NT2/D1 (cell line): ENCODE measurements around the gene TMEM119.

Source experiments
- DNase-seq: peaks from one replicate; pipeline ENCODE4 v3.0.0-alpha.2; 2011; ENCODE audit warnings: low read depth, low spot score
- H3K27me3 ChIP-seq: 2 replicates; pipeline ENCODE4 v1.6.0; 2011; ENCODE audit warnings: mild to moderate bottlenecking; ENCODE audit not compliant: insufficient read length, insufficient read depth
- H3K36me3 ChIP-seq: 2 replicates; pipeline ENCODE4 v1.6.1; 2011; ENCODE audit warnings: mild to moderate bottlenecking, low read length, mixed read lengths; ENCODE audit not compliant: insufficient read depth, insufficient read length
- H3K4me1 ChIP-seq: 2 replicates; pipeline ENCODE4 v1.5.1; 2011; ENCODE audit not compliant: insufficient read depth, insufficient read length
- H3K4me3 ChIP-seq: 2 replicates; pipeline ENCODE4 v1.5.1; 2011; ENCODE audit warnings: low read depth; ENCODE audit not compliant: insufficient read length
- H3K9ac ChIP-seq: 2 replicates; pipeline ENCODE4 v1.6.0; 2011; ENCODE audit warnings: low read depth; ENCODE audit not compliant: insufficient read length
- H3K9me3 ChIP-seq: 2 replicates; pipeline ENCODE4 v1.5.1; 2011; ENCODE audit warnings: mild to moderate bottlenecking, low read length; ENCODE audit not compliant: insufficient read depth
- SUZ12 ChIP-seq: IDR thresholded peaks from 2 replicates; pipeline ENCODE4 v1.6.1; 2011; ENCODE audit not compliant: insufficient read length, insufficient read depth; ENCODE audit errors: extremely low read depth
- YY1 ChIP-seq: IDR thresholded peaks from 2 replicates; pipeline ENCODE4 v1.6.1; 2011; ENCODE audit not compliant: insufficient read length, insufficient read depth
- ZNF274 ChIP-seq: IDR thresholded peaks from 2 replicates; pipeline ENCODE4 v1.6.1; 2011; ENCODE audit warnings: mild to moderate bottlenecking, low read depth, low read length

Gene TMEM119

GRCh38 chr12:108607981-108608600 lies 10.2 kb upstream of the TMEM119 start:
- Histone ChIP-seq H3K4me1 (peaks cover 21% of the 10 kb centered on the region), H3K36me3 (no peaks in the 10 kb centered on the region), H3K9me3 (no peaks in the 10 kb centered on the region), H3K9ac (no peak overlapping the region), H3K4me3 (no peak overlapping the region), H3K27me3 (no peaks in the 10 kb centered on the region)
- DNase-seq: no peak
- TF ChIP-seq ZNF274 (no peak), SUZ12 (no peak), YY1 (no peak)

GRCh38 chr12:108606492-108606891 lies 8.6 kb upstream of the TMEM119 start:
- Histone ChIP-seq H3K9ac (no peak overlapping the region), H3K27me3 (no peaks in the 10 kb centered on the region), H3K4me3 (no peak overlapping the region), H3K36me3 (no peaks in the 10 kb centered on the region), H3K4me1 (peaks cover 15% of the 10 kb centered on the region), H3K9me3 (no peaks in the 10 kb centered on the region)
- TF ChIP-seq ZNF274 (no peak), SUZ12 (no peak), YY1 (no peak)
- DNase-seq: no peak

- Histone ChIP-seq H3K9me3 (no peaks in the 10 kb centered on the region), H3K27me3 (no peaks in the 10 kb centered on the region), H3K4me3 (no peak overlapping the region), H3K36me3 (no peaks in the 10 kb centered on the region), H3K4me1 (peaks cover 15% of the 10 kb centered on the region), H3K9ac (no peak overlapping the region)
- TF ChIP-seq SUZ12 (no peak), ZNF274 (no peak), YY1 (no peak)
- no peak for DNase-seq
These were observed 8.0 kb upstream of the TMEM119 start for GRCh38 chr12:108605690-108606406.

- no peaks in the 10 kb centered on the region for H3K9me3 ChIP-seq
- no peak for DNase-seq
- TF ChIP-seq ZNF274 (no peak), SUZ12 (no peak), YY1 (no peak)
- H3K4me3 ChIP-seq: no peak overlapping the region
- no peak overlapping the region for H3K9ac ChIP-seq
- H3K27me3 ChIP-seq: no peaks in the 10 kb centered on the region
- no peaks in the 10 kb centered on the region for H3K36me3 ChIP-seq
- peaks cover 15% of the 10 kb centered on the region for H3K4me1 ChIP-seq
These were observed 7.3 kb upstream of the TMEM119 start for GRCh38 chr12:108605000-108605689.

- peaks cover 13% of the 10 kb centered on the region for H3K4me1 ChIP-seq
These were observed 6.5 kb upstream of the TMEM119 start for GRCh38 chr12:108604208-108604941.

GRCh38 chr12:108603743-108604142 lies 5.9 kb upstream of the TMEM119 start:
- Histone ChIP-seq H3K4me3 (no peak overlapping the region), H3K9me3 (no peaks in the 10 kb centered on the region), H3K9ac (no peak overlapping the region), H3K36me3 (no peaks in the 10 kb centered on the region), H3K4me1 (peaks cover 12% of the 10 kb centered on the region), H3K27me3 (no peaks in the 10 kb centered on the region)
- DNase-seq: no peak
- TF ChIP-seq SUZ12 (no peak), ZNF274 (no peak), YY1 (no peak)

More at GRCh38 chr12:108604208-108604941, 6.5 kb upstream of the TMEM119 start:
- H3K9me3 ChIP-seq: no peaks in the 10 kb centered on the region
- no peak overlapping the region for H3K9ac ChIP-seq
- no peak overlapping the region for H3K4me3 ChIP-seq
- H3K36me3 ChIP-seq: no peaks in the 10 kb centered on the region
- TF ChIP-seq ZNF274: no peak
- no peak for TF ChIP-seq SUZ12
- no peaks in the 10 kb centered on the region for H3K27me3 ChIP-seq
- DNase-seq: no peak
